ENCODE measurements around the gene MRPS7.

MRPS7 gene

GRCh38 chr17:75261336-75262111, at the start of gene MRPS7, which contains the start of gene GGA3:
Gene MRPS7, plus strand, starts transcription at chr17:75261879. Its CDS starts 22 bp downstream, at chr17:75261901.
Gene GGA3, minus strand, starts transcription at chr17:75261606. Its CDS starts 19 bp downstream, at chr17:75261587.
- peak; percentile 91 to 92 for DNase-seq (ENCODE audit: low read depth in 1 of 2, low spot score in 1 of 2)

- no peak for DNase-seq (ENCODE audit: low read depth in 1 of 2, low spot score in 1 of 2)
These were observed 43.5 kb upstream of the MRPS7 start for GRCh38 chr17:75218131-75218530.

GRCh38 chr17:75219815-75220214, 41.9 kb upstream of the MRPS7 start:
- DNase-seq (ENCODE audit: low read depth in 1 of 2, low spot score in 1 of 2) = no peak

GRCh38 chr17:75225016-75225415, 36.7 kb upstream of the MRPS7 start:
- no peak for DNase-seq (ENCODE audit: low read depth in 1 of 2, low spot score in 1 of 2)

GRCh38 chr17:75227729-75228128, 34.0 kb upstream of the MRPS7 start:
- DNase-seq (ENCODE audit: low read depth in 1 of 2, low spot score in 1 of 2) = no peak

GRCh38 chr17:75228305-75228704, 33.4 kb upstream of the MRPS7 start:
- DNase-seq (ENCODE audit: low read depth in 1 of 2, low spot score in 1 of 2) = no peak

- no peak for DNase-seq (ENCODE audit: low read depth in 1 of 2, low spot score in 1 of 2)
These were observed 32.8 kb upstream of the MRPS7 start for GRCh38 chr17:75228847-75229246.

GRCh38 chr17:75231071-75231470, 30.6 kb upstream of the MRPS7 start:
- DNase-seq (ENCODE audit: low read depth in 1 of 2, low spot score in 1 of 2) = no peak

- no peak for DNase-seq (ENCODE audit: low read depth in 1 of 2, low spot score in 1 of 2)
These were observed 29.8 kb upstream of the MRPS7 start for GRCh38 chr17:75231741-75232464.

- no peak for DNase-seq (ENCODE audit: low read depth in 1 of 2, low spot score in 1 of 2)
These were observed 28.9 kb upstream of the MRPS7 start for GRCh38 chr17:75232786-75233185.

- DNase-seq (ENCODE audit: low read depth in 1 of 2, low spot score in 1 of 2) = no peak
These were observed 24.3 kb upstream of the MRPS7 start for GRCh38 chr17:75237100-75238014.

- DNase-seq (ENCODE audit: low read depth in 1 of 2, low spot score in 1 of 2) = no peak
These were observed 23.6 kb upstream of the MRPS7 start for GRCh38 chr17:75238020-75238580.

- DNase-seq (ENCODE audit: low read depth in 1 of 2, low spot score in 1 of 2) = peak; percentile 39 to 45
These were observed 22.9 kb upstream of the MRPS7 start for GRCh38 chr17:75238684-75239191.

GRCh38 chr17:75239214-75239613, 22.5 kb upstream of the MRPS7 start:
- no peak for DNase-seq (ENCODE audit: low read depth in 1 of 2, low spot score in 1 of 2)

- no peak for DNase-seq (ENCODE audit: low read depth in 1 of 2, low spot score in 1 of 2)
These were observed 21.8 kb upstream of the MRPS7 start for GRCh38 chr17:75239778-75240393.

- DNase-seq (ENCODE audit: low read depth in 1 of 2, low spot score in 1 of 2) = peak in 1 of 2 donors; percentile 30
These were observed 21.1 kb upstream of the MRPS7 start for GRCh38 chr17:75240394-75241142.

- no peak for DNase-seq (ENCODE audit: low read depth in 1 of 2, low spot score in 1 of 2)
These were observed 20.6 kb upstream of the MRPS7 start for GRCh38 chr17:75241143-75241430.

- DNase-seq (ENCODE audit: low read depth in 1 of 2, low spot score in 1 of 2) = no peak
These were observed 20.2 kb upstream of the MRPS7 start for GRCh38 chr17:75241502-75241901.

GRCh38 chr17:75241996-75242460, 19.7 kb upstream of the MRPS7 start:
- DNase-seq (ENCODE audit: low read depth in 1 of 2, low spot score in 1 of 2) = no peak
